Kidney epithelial cell (primary cell): ENCODE results near the gene NFKBIB. TPM values are rescaled to one million over a fixed set of nuclear protein-coding genes. Genes with fewer than 3 reads are reported as not detected.

Experiments
- DNase-seq: peaks from one replicate; pipeline ENCODE4 v3.0.0-alpha.2; 2010; ENCODE audit warnings: low read depth
- H3K27me3 ChIP-seq: 2 replicates; pipeline ENCODE4 v1.6.0; 2011; ENCODE audit warnings: low read length; ENCODE audit not compliant: control insufficient read depth, insufficient read depth
- H3K36me3 ChIP-seq: 2 replicates; pipeline ENCODE4 v1.5.1; 2011; ENCODE audit warnings: low read length; ENCODE audit not compliant: control insufficient read depth, insufficient read depth
- H3K4me3 ChIP-seq: 2 replicates; pipeline ENCODE4 v1.5.1; 2011; ENCODE audit warnings: low read depth, mild to moderate bottlenecking, control low read depth, low read length
- CTCF ChIP-seq: IDR thresholded peaks from 2 replicates; pipeline ENCODE4 v1.5.1; 2011; ENCODE audit warnings: mild to moderate bottlenecking, moderate library complexity, low read length, control low read depth, inconsistent platforms; ENCODE audit not compliant: insufficient read depth, poor library complexity, severe bottlenecking
- total RNA-seq: library from RNA; depleted of rRNA; stranded (reverse); fragments of >200 nt; gene quantifications from 2 replicates; pipeline ENCODE4 v1.2.3, GENCODE V29; 2015

NFKBIB gene
- total RNA-seq, 1 donor from 2014 or later = 41.7 TPM

DNA sequence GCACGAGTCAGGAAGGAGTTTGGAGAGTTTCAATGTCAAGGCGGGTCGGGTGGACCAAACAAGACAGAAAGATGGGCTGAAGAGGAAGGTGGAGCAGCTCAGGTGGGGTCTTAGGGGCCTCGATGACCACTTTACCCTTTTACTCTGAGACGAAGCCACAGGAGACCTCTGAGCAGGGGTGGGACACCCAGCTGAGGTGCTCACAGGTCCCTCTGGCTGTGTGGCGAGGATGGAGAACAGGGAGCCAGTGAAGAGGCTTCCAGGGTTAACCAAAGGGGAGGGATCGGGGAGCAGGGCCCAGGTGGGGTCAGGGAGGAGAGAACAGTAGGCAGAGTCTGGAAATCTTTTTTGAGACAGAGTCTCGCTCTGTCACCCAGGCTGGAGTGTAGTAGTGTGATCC, 14.2 kb downstream of the NFKBIB start:
- no peak for DNase-seq
- Histone ChIP-seq H3K36me3 (no peaks in the 10 kb centered on the region), H3K4me3 (no peak overlapping the region), H3K27me3 (peaks cover 19% of the 10 kb centered on the region)
- TF ChIP-seq CTCF = no peak

- DNase-seq = no peak
- H3K27me3 ChIP-seq = peaks cover 19% of the 10 kb centered on the region
These were observed 15.9 kb downstream of the NFKBIB start for GRCh38 chr19:38915329-38916321.

GRCh38 chr19:38917516-38917915, 17.7 kb downstream of the NFKBIB start:
- no peak for TF ChIP-seq CTCF

More at GRCh38 chr19:38915329-38916321, 15.9 kb downstream of the NFKBIB start:
- Histone ChIP-seq H3K4me3 (no peak overlapping the region), H3K36me3 (no peaks in the 10 kb centered on the region)
- TF ChIP-seq CTCF = no peak

DNA sequence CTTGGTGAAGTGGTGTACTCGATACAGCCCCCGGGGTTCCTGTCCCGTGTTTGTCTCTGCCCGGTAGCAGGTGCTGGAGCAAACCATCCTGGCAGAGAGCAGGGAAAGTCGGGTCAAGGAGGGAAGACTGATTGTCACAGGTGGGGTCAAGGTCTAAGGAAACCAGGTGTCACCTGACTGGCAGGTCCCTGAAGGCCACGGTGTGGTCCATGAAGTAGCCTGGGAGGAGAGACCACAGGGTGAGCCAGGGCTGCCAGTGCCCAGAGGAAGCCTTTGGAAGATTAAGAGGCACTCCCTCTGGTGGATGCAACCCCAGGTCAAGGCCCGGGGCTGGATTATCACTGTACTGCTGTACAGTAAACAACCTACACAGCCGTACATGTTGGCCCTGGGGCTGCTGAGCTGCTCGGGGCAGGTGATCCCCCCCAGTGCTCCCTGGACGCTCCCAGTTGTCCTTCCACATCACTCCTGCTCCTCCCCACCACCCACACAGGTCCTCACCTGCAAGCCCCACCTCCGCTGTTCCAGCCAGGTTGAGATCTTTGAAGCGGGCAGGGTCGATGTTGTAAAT, 18.2 kb downstream of the NFKBIB start:
- Histone ChIP-seq H3K36me3 (no peaks in the 10 kb centered on the region), H3K27me3 (no peaks in the 10 kb centered on the region), H3K4me3 (no peak overlapping the region)
- peak; percentile 19 for TF ChIP-seq CTCF
- no peak for DNase-seq

More at GRCh38 chr19:38917516-38917915, 17.7 kb downstream of the NFKBIB start:
- no peak overlapping the region for H3K4me3 ChIP-seq
- no peaks in the 10 kb centered on the region for H3K36me3 ChIP-seq
- peaks cover 3% of the 10 kb centered on the region for H3K27me3 ChIP-seq
- no peak for DNase-seq

GRCh38 chr19:38918526-38918925, 18.8 kb downstream of the NFKBIB start:
- no peak for TF ChIP-seq CTCF
- Histone ChIP-seq H3K27me3 (no peaks in the 10 kb centered on the region), H3K36me3 (no peaks in the 10 kb centered on the region), H3K4me3 (no peak overlapping the region)
- no peak for DNase-seq
